Hepatocyte (in vitro differentiated cells): Measurements from ENCODE around the gene HECTD4. TPM values are rescaled to one million over a fixed set of nuclear protein-coding genes. Genes with fewer than 3 reads are reported as not detected.

Source experiments
- DNase-seq: peaks from one replicate; pipeline ENCODE4 v3.0.0-alpha.2; 2016; ENCODE audit warnings: low spot score
- H2AFZ ChIP-seq: fragments of 200-600 bp; sonication (generic); 2 replicates; pipeline ENCODE4 v1.6.0; 2016; ENCODE audit warnings: antibody characterized with exemption, mild to moderate bottlenecking
- H3K27ac ChIP-seq: fragments of 200-600 bp; sonication (generic); 2 replicates; pipeline ENCODE4 v1.5.1; 2016; ENCODE audit warnings: mild to moderate bottlenecking
- H3K27me3 ChIP-seq: fragments of 200-600 bp; sonication (generic); 2 replicates; pipeline ENCODE4 v1.6.1; 2016
- H3K36me3 ChIP-seq: fragments of 200-600 bp; sonication (generic); replicated peaks from 2 replicates; pipeline ENCODE4 v1.5.1; 2016; ENCODE audit warnings: low read depth; ENCODE audit not compliant: insufficient read depth
- H3K4me1 ChIP-seq: fragments of 200-600 bp; sonication (generic); 2 replicates; pipeline ENCODE4 v1.5.1; 2016; ENCODE audit warnings: mild to moderate bottlenecking, moderate library complexity; ENCODE audit not compliant: insufficient read depth
- H3K4me2 ChIP-seq: fragments of 200-600 bp; sonication (generic); 2 replicates; pipeline ENCODE4 v1.6.0; 2016
- H3K4me3 ChIP-seq: fragments of 200-600 bp; sonication (generic); 2 replicates; pipeline ENCODE4 v1.5.1; 2016; ENCODE audit warnings: mild to moderate bottlenecking
- H3K79me2 ChIP-seq: fragments of 200-600 bp; sonication (generic); 2 replicates; pipeline ENCODE4 v1.6.0; 2017; ENCODE audit warnings: mild to moderate bottlenecking
- H3K9me2 ChIP-seq: fragments of 200-600 bp; sonication (generic); replicated peaks from 2 replicates; pipeline ENCODE4 v1.6.0; 2017; ENCODE audit warnings: mild to moderate bottlenecking; ENCODE audit not compliant: insufficient read depth
- H3K9me3 ChIP-seq: fragments of 200-600 bp; sonication (generic); 2 replicates; pipeline ENCODE4 v1.5.1; 2016; ENCODE audit warnings: low read depth, mild to moderate bottlenecking
- H4K20me1 ChIP-seq: fragments of 200-600 bp; sonication (generic); 2 replicates; pipeline ENCODE4 v1.6.0; 2016; ENCODE audit warnings: mild to moderate bottlenecking; ENCODE audit not compliant: insufficient read depth, poor library complexity, severe bottlenecking
- CTCF ChIP-seq: fragments of 200-600 bp; sonication (generic); IDR thresholded peaks from 2 replicates; pipeline ENCODE4 v1.5.1; 2016; ENCODE audit warnings: antibody characterized with exemption, mild to moderate bottlenecking; ENCODE audit not compliant: poor library complexity
- EZH2 ChIP-seq: fragments of 200-600 bp; sonication (generic); IDR thresholded peaks from 2 replicates; pipeline ENCODE4 v1.6.1; 2016; ENCODE audit warnings: antibody characterized with exemption, mild to moderate bottlenecking, borderline replicate concordance
- EZH2phosphoT487 ChIP-seq: fragments of 200-600 bp; sonication (generic); IDR thresholded peaks from one replicate; pipeline ENCODE4 v1.6.1; 2018; ENCODE audit warnings: antibody characterized with exemption, mild to moderate bottlenecking, low read depth, moderate library complexity; ENCODE audit not compliant: unreplicated experiment, severe bottlenecking
- WGBS: methylation state at CpG from one replicate; pipeline ENCODE4 v1.1.6; 2016; ENCODE audit warnings: low lambda C conversion rate; ENCODE audit errors: missing lambda C conversion rate; 5-methylcytosine and 5-hydroxymethylcytosine counted together
- polyA plus RNA-seq: library from polyadenylated mRNA; unstranded; fragments of >200 nt; fragmentation: Nextera tagmentation; extraction: Ambion mirVana; gene quantifications from 2 replicates; pipeline ENCODE4 v1.2.1, GENCODE V29; 2016
- total RNA-seq: library from RNA; depleted of rRNA; stranded (reverse); fragments of >200 nt; gene quantifications from 2 replicates; pipeline ENCODE4 v1.2.3, GENCODE V29; 2014

HECTD4 gene
- total and polyA plus RNA-seq, 2 experiments from 2014 or later = 22.7 to 27.1 TPM

DNA sequence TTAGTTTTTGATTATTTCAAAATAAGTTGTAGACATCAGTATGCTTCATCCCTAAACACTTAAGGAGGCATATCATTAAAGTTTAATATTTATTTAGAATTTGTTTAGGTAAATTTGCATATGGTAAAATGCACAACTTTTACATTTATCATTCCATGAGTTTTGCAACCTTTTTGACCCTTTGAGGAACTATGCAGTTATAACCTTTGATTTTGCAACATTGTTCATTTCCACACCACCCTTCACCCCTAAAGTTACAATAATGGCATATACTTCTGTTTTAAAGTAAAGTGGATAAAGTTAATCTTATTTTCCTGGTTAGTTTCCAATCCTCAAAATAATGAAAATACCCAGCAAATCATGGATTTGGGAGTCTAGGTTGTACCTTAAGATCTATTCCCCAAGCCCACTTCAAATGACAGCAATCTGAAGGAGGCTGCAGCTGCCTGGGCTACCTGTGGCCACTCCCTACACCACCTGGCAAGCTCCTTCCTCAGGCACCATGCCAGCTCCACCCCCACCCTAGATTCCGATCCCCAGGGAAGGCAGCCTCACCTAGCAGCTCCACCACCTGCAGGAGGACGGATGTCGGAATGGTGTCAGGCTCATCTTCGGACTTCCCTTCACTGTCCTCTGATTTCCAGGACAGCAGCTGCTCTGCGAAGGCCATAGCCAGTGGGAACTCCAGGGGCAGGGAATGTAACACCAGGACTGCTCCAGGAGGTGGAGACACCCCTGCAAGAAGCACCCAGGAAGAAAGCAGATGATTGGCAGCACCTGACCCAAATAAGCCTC lies 191.8 kb downstream of the HECTD4 start:
- Histone ChIP-seq H2AFZ (no peak overlapping the region), H3K9me3 (no peaks in the 10 kb centered on the region), H3K4me2 (no peak overlapping the region), H3K27me3 (no peaks in the 10 kb centered on the region), H3K4me1 (no peaks in the 10 kb centered on the region), H3K4me3 (no peak overlapping the region), H3K79me2 (no peaks in the 10 kb centered on the region), H3K9me2 (no peaks in the 10 kb centered on the region), H4K20me1 (no peaks in the 10 kb centered on the region), H3K27ac (no peak overlapping the region), H3K36me3 (no peaks in the 10 kb centered on the region)
- no peak for DNase-seq
- TF ChIP-seq EZH2phosphoT487 (no peak), EZH2 (no peak), CTCF (no peak)
- 96% methylated on average over 5 of the region's 5 CpGs for WGBS

- Histone ChIP-seq H3K27me3 (no peaks in the 10 kb centered on the region), H3K27ac (no peak overlapping the region), H3K4me2 (no peak overlapping the region), H3K9me2 (no peaks in the 10 kb centered on the region), H2AFZ (no peak overlapping the region), H3K4me3 (no peak overlapping the region), H3K36me3 (no peaks in the 10 kb centered on the region), H3K79me2 (no peaks in the 10 kb centered on the region), H4K20me1 (no peaks in the 10 kb centered on the region), H3K9me3 (no peaks in the 10 kb centered on the region), H3K4me1 (no peaks in the 10 kb centered on the region)
- no peak for DNase-seq
- TF ChIP-seq CTCF = no peak
- TF ChIP-seq EZH2phosphoT487 = no peak
- TF ChIP-seq EZH2 = no peak
- 91% methylated on average over 9 of the region's 9 CpGs for whole genome bisulfite sequencing
Measured at GRCh38 chr12:112188130-112188830, 194.0 kb downstream of the HECTD4 start.

DNA sequence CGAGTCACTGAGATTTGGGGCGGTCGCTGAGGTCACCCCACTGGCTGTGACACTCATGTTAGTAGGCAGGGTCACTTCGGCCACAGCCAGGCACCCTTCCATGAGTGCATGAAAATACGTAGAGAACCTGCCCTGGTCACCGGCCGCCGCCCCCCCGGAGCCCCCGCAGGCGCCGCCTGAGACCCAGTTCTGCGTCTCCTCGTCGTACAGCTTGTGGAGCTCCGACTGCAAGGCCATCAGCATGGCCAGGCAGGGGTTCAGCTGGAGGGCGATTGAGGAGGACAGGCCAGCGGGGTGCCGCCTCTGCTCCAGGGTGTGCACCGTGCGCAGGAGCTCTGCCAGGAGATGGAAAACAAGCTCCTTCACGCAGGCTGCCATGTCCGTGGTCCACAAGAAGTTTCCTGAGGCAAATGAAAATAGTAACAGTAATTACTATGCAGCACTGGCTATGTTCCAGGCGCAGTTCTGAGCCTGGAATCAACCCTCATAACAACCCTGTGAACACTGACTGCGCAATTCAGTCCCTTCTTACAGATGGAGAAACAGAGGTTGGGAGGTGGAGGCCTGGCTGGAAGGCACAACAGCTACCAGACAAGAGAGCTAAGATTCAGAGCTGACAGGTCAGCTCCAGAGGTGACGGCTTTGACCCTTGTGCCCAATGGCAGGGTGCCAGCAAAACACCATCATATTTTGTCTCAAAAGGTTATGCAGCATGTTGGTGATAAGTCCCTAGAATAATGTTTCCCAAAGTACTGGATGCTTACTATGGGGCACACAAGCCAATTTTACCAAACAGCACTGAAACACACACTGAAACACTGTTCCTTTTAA lies 196.9 kb downstream of the HECTD4 start:
- H3K36me3 ChIP-seq = no peaks in the 10 kb centered on the region
- H3K27ac ChIP-seq = no peak overlapping the region
- no peaks in the 10 kb centered on the region for H3K79me2 ChIP-seq
- H3K4me2 ChIP-seq = no peak overlapping the region
- no peaks in the 10 kb centered on the region for H4K20me1 ChIP-seq
- H3K4me3 ChIP-seq = no peak overlapping the region
- H3K27me3 ChIP-seq = no peaks in the 10 kb centered on the region
- no peak overlapping the region for H2AFZ ChIP-seq
- TF ChIP-seq EZH2 (no peak), EZH2phosphoT487 (no peak), CTCF (no peak)
- no peak for DNase-seq
- 97% methylated on average over 22 of the region's 26 CpGs for WGBS
- H3K4me1 ChIP-seq = no peaks in the 10 kb centered on the region
- no peaks in the 10 kb centered on the region for H3K9me3 ChIP-seq
- H3K9me2 ChIP-seq = no peaks in the 10 kb centered on the region
